ENCODE measurements around the gene SIDT2. TPM values are rescaled to one million over a fixed set of nuclear protein-coding genes. Genes with fewer than 3 reads are reported as not detected.
A peak's percentile ranks its signal among the peaks of the same experiment; 100 is the strongest.

Gene SIDT2
- total RNA-seq, 4 donors from 2014 or later: 63.4 to 101 (median 81.1) TPM

- no peak for DNase-seq (ENCODE audit: low spot score)
- no peak for TF ChIP-seq CTCF (IDR thresholded peaks at IDR 0.05)
- ATAC-seq (ENCODE audit: low FRiP score): no peak
Observed at GRCh38 chr11:117195761-117196160, 17.2 kb downstream of the SIDT2 start.

- no peak for TF ChIP-seq CTCF (IDR thresholded peaks at IDR 0.05)
- ATAC-seq (ENCODE audit: low FRiP score) (no peak), DNase-seq (ENCODE audit: low spot score) (no peak)
Observed at GRCh38 chr11:117197006-117197405, 18.5 kb downstream of the SIDT2 start.

- ATAC-seq (ENCODE audit: low FRiP score) (no peak), DNase-seq (ENCODE audit: low spot score) (no peak)
Observed at GRCh38 chr11:117197516-117198456, 19.2 kb downstream of the SIDT2 start.

GRCh38 chr11:117198613-117199012 lies 20.1 kb downstream of the SIDT2 start:
- TF ChIP-seq CTCF (IDR thresholded peaks at IDR 0.05): no peak
- no peak for DNase-seq (ENCODE audit: low spot score)
- no peak for ATAC-seq (ENCODE audit: low FRiP score)

More at GRCh38 chr11:117197516-117198456, 19.2 kb downstream of the SIDT2 start:
- peak in 1 of 3 donors; percentile 13 for TF ChIP-seq CTCF (IDR thresholded peaks at IDR 0.05)

GRCh38 chr11:117199053-117199915 lies 20.7 kb downstream of the SIDT2 start, which contains the start of gene TAGLN:
TAGLN (plus strand) TSS chr11:117199370; CDS start chr11:117203014, 3,644 bp downstream.
- ATAC-seq (ENCODE audit: low FRiP score): peak; percentile 64
- no peak for TF ChIP-seq CTCF (IDR thresholded peaks at IDR 0.05)
- DNase-seq (ENCODE audit: low spot score): peak; percentile 49

GRCh38 chr11:117199916-117200812 lies 21.6 kb downstream of the SIDT2 start:
- DNase-seq (ENCODE audit: low spot score) (no peak), ATAC-seq (ENCODE audit: low FRiP score) (no peak)
- no peak for TF ChIP-seq CTCF (IDR thresholded peaks at IDR 0.05)

Data from omental fat pad (tissue), 4 donors.